Smooth muscle cell (in vitro differentiated cells): ENCODE measurements around the gene DHRS7B. TPM values are rescaled to one million over a fixed set of nuclear protein-coding genes. Genes with fewer than 3 reads are reported as not detected.

Experiments used
- DNase-seq: peaks from one replicate; lab custom pipeline; 2025; ENCODE audit not compliant: unreplicated experiment; lab: John Stamatoyannopoulos, UW
- H2AFZ ChIP-seq: fragments of 200-600 bp; sonication (generic); 2 replicates; pipeline ENCODE4 v1.6.0; 2016; ENCODE audit warnings: antibody characterized with exemption, low read depth, mild to moderate bottlenecking
- H3F3A ChIP-seq: fragments of 200-600 bp; sonication (generic); 2 replicates; pipeline ENCODE4 v1.6.0; 2017; ENCODE audit warnings: antibody characterized with exemption, low read depth
- H3K27ac ChIP-seq: fragments of 200-600 bp; sonication (generic); 2 replicates; pipeline ENCODE4 v1.5.1; 2016; ENCODE audit warnings: low read depth, mild to moderate bottlenecking
- H3K27me3 ChIP-seq: fragments of 200-600 bp; sonication (generic); 2 replicates; pipeline ENCODE4 v1.6.1; 2016; ENCODE audit warnings: low read depth, mild to moderate bottlenecking
- H3K36me3 ChIP-seq: fragments of 200-600 bp; sonication (generic); 2 replicates; pipeline ENCODE4 v1.5.1; 2016; ENCODE audit warnings: low read depth
- H3K4me1 ChIP-seq: fragments of 200-600 bp; sonication (generic); 2 replicates; pipeline ENCODE4 v1.5.1; 2016; ENCODE audit warnings: low read depth
- H3K4me2 ChIP-seq: fragments of 200-600 bp; sonication (generic); 2 replicates; pipeline ENCODE4 v1.6.0; 2016; ENCODE audit warnings: mild to moderate bottlenecking
- H3K4me3 ChIP-seq: fragments of 200-600 bp; sonication (generic); 2 replicates; pipeline ENCODE4 v1.5.1; 2016; ENCODE audit warnings: mild to moderate bottlenecking
- H3K79me2 ChIP-seq: fragments of 200-600 bp; sonication (generic); 2 replicates; pipeline ENCODE4 v1.6.0; 2016; ENCODE audit warnings: low read depth, mild to moderate bottlenecking
- H3K9ac ChIP-seq: fragments of 200-600 bp; sonication (generic); 2 replicates; pipeline ENCODE4 v1.6.0; 2016; ENCODE audit warnings: low read depth
- H3K9me3 ChIP-seq: fragments of 200-600 bp; sonication (generic); replicated peaks from 2 replicates; pipeline ENCODE4 v1.5.1; 2016; ENCODE audit warnings: low read depth
- H4K20me1 ChIP-seq: fragments of 200-600 bp; sonication (generic); 2 replicates; pipeline ENCODE4 v1.6.0; 2016; ENCODE audit warnings: low read depth
- WGBS: methylation state at CpG from one replicate; pipeline ENCODE4 v1.1.7; 2016; ENCODE audit warnings: low lambda C conversion rate; 5-methylcytosine and 5-hydroxymethylcytosine counted together
- polyA plus RNA-seq: library from polyadenylated mRNA; unstranded; fragments of >200 nt; fragmentation: Nextera tagmentation; extraction: Ambion mirVana; gene quantifications from 2 replicates; pipeline ENCODE4 v1.2.1, GENCODE V29; 2016
- total RNA-seq: library from RNA; depleted of rRNA; stranded (reverse); fragments of >200 nt; gene quantifications from 2 replicates; pipeline ENCODE4 v1.2.3, GENCODE V29; 2014
- TF ChIP-seq, protein P1 (sequence below): fragments of 200-600 bp; sonication (generic); IDR thresholded peaks from 2 replicates; pipeline ENCODE4 v1.5.1; 2017; ENCODE audit warnings: borderline replicate concordance, mild to moderate bottlenecking, antibody characterized with exemption; ENCODE audit not compliant: insufficient read depth, poor library complexity, severe bottlenecking

The DHRS7B gene
- total and polyA plus RNA-seq, 2 experiments from 2014 or later: 30.0 to 32.5 TPM

DNA sequence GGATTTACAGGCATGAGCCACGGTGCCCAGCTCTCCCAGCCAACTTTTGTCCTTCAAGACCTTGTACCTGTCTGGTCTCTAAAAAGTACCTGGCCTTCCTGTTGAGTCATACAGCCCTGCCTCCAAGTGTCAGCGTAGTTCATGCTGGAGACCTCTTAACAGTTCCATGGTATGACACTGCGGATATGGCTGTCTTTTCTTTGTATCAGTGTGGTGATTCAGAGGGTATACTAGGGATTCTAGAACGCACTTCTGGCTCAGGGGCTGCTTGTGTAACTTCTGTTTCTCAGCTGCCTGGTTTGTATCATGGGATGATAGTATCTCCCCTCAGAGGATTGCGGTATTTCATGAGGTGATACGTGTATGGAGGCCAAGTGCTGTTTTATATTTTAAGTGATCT is 89.2 kb downstream of the DHRS7B start:
- Histone ChIP-seq H4K20me1 (peaks cover 27% of the 10 kb centered on the region), H3K4me1 (peaks cover 22% of the 10 kb centered on the region), H3K4me2 (no peak overlapping the region), H3F3A (no peaks in the 10 kb centered on the region), H3K79me2 (peaks cover 27% of the 10 kb centered on the region), H3K4me3 (no peak overlapping the region), H3K9ac (no peak overlapping the region), H3K9me3 (no peaks in the 10 kb centered on the region), H3K36me3 (no peaks in the 10 kb centered on the region), H2AFZ (no peak overlapping the region), H3K27me3 (no peaks in the 10 kb centered on the region), H3K27ac (peak overlapping the region; percentile 88)
- DNase-seq: no peak
- TF ChIP-seq, protein P1, sequence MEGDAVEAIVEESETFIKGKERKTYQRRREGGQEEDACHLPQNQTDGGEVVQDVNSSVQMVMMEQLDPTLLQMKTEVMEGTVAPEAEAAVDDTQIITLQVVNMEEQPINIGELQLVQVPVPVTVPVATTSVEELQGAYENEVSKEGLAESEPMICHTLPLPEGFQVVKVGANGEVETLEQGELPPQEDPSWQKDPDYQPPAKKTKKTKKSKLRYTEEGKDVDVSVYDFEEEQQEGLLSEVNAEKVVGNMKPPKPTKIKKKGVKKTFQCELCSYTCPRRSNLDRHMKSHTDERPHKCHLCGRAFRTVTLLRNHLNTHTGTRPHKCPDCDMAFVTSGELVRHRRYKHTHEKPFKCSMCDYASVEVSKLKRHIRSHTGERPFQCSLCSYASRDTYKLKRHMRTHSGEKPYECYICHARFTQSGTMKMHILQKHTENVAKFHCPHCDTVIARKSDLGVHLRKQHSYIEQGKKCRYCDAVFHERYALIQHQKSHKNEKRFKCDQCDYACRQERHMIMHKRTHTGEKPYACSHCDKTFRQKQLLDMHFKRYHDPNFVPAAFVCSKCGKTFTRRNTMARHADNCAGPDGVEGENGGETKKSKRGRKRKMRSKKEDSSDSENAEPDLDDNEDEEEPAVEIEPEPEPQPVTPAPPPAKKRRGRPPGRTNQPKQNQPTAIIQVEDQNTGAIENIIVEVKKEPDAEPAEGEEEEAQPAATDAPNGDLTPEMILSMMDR: no peak
- WGBS: 66% methylated on average over 6 of the region's 6 CpGs

DNA sequence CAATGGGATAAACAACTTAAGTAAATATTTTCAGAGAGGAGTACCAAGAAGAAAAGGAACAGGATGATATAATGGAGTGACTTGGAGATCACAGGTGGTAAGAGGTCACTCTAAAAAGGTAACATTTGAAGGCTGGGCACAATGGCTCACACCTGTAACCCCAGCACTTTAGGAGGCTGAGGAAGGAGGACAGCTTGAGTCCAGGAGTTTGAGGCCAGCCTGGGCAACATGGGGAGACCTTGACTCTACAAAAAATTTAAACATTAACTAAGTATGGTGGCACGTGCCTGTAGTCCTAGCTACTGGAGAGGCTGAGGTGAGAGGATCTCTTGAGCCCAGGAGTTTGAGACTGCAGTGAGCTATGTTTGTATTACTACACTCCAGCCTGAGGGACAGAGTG is 90.6 kb downstream of the DHRS7B start:
- H3K27me3 ChIP-seq: no peaks in the 10 kb centered on the region
- no peaks in the 10 kb centered on the region for H3F3A ChIP-seq
- no peak overlapping the region for H2AFZ ChIP-seq
- H3K79me2 ChIP-seq: peaks cover 13% of the 10 kb centered on the region
- H3K9ac ChIP-seq: no peak overlapping the region
- no peak overlapping the region for H3K4me3 ChIP-seq
- H4K20me1 ChIP-seq: peaks cover 13% of the 10 kb centered on the region
- 95% methylated on average over 1 of the region's 1 CpG for WGBS
- TF ChIP-seq, protein P1: no peak
- H3K4me2 ChIP-seq: no peak overlapping the region
- no peak for DNase-seq
- no peaks in the 10 kb centered on the region for H3K36me3 ChIP-seq
- H3K27ac ChIP-seq: no peak overlapping the region
- no peaks in the 10 kb centered on the region for H3K9me3 ChIP-seq
- peaks cover 16% of the 10 kb centered on the region for H3K4me1 ChIP-seq

DNA sequence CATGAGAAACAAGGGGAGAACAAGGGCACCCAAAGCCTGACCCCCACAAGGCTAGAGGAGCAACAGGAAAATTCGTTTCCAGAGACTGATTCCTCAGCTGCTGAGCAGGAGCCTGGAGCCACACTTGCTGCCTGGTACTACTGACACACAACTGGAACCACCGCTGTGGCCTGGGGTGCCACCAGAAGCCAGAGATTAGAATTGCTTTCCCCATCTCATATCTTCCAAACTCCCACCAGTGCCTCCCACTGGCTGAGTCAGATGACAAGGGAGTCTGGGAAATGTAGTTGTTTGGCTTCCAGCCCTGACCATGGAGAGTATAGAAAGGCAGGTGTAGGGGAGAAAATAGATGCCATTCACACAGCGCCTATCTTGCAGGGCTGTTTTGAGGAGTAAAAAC is 91.3 kb downstream of the DHRS7B start:
- Histone ChIP-seq H3K27me3 (no peaks in the 10 kb centered on the region), H3K9ac (no peak overlapping the region), H2AFZ (no peak overlapping the region), H3K4me2 (no peak overlapping the region), H3F3A (no peaks in the 10 kb centered on the region), H3K36me3 (no peaks in the 10 kb centered on the region), H4K20me1 (peaks cover 5% of the 10 kb centered on the region), H3K4me1 (peaks cover 8% of the 10 kb centered on the region), H3K9me3 (no peaks in the 10 kb centered on the region), H3K79me2 (peaks cover 5% of the 10 kb centered on the region), H3K4me3 (no peak overlapping the region), H3K27ac (no peak overlapping the region)
- TF ChIP-seq, protein P1: no peak
- DNase-seq: no peak
- WGBS: 62% methylated on average over 3 of the region's 3 CpGs

DNA sequence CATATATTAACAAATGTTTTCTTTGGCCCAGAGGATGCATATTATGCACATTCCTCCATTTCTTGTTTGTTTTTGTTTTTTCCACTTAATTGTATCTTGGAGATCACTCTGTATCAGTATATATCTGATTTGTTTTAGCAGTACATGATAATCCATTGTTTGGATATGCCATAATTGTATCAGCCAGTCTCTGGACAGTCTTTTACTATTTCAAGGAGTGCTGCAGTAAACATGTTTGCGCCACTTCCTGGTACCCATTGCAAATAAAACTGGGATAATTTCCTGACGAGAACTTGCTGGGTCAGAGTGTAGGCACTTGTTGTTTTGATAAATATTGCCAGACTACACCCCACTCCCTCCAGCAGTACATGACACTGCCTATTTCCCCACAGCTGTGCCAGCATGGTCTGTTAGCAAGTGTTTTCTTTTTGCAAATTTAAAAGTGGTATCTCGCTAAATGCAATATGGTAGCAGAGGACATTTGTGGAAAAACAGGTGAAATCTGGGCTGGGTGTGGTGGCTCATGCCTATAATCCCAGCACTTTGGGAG is 92.1 kb downstream of the DHRS7B start:
- Histone ChIP-seq H3K4me3 (no peak overlapping the region), H3K27ac (no peak overlapping the region), H3K4me1 (peaks cover 7% of the 10 kb centered on the region), H3F3A (no peaks in the 10 kb centered on the region), H3K79me2 (no peaks in the 10 kb centered on the region), H3K27me3 (no peaks in the 10 kb centered on the region), H3K9ac (no peak overlapping the region), H3K9me3 (no peaks in the 10 kb centered on the region), H3K4me2 (no peak overlapping the region), H2AFZ (no peak overlapping the region), H4K20me1 (no peaks in the 10 kb centered on the region), H3K36me3 (no peaks in the 10 kb centered on the region)
- no peak for DNase-seq
- TF ChIP-seq, protein P1: no peak
- 95% methylated on average over 3 of the region's 3 CpGs for WGBS
